ENCODE data around the gene C11orf86. TPM values are rescaled to one million over a fixed set of nuclear protein-coding genes. Genes with fewer than 3 reads are reported as not detected.

Gene C11orf86
- total and polyA plus RNA-seq, 2 of the 8 experiments (the other 6 are each of a cell fraction or from before 2014, with no cell fraction given) = 0.91 to 0.97 TPM

- no peak for DNase-seq (ENCODE audit: low read depth in 1 of 2, low spot score in 2 of 2)
- Histone ChIP-seq H2BK120ac (replicated peaks; ENCODE audit: low read depth, low read length) (no peak overlapping the region), H2BK5ac (ENCODE audit: low read depth, low read length) (no peak overlapping the region), H3K4me1 (replicated peaks in 1 of 4; ENCODE audit: control insufficient read depth in 3 of 4, insufficient read depth in 4 of 4, low read length in 3 of 4) (peaks cover 0 to 3% (median 0%) of the 10 kb centered on the region in 4 experiments; a peak in 1 of 7 replicates), H2BK15ac (ENCODE audit: low read length) (no peak overlapping the region), H3K18ac (ENCODE audit: extremely low read depth, low read length) (no peak overlapping the region), H3K4ac (replicated peaks; ENCODE audit: insufficient read length, low read depth, low read length) (no peak overlapping the region), H3K56ac (replicated peaks; ENCODE audit: insufficient read length, low read depth, low read length) (no peak overlapping the region), H3K79me2 (ENCODE audit: control insufficient read depth in 1 of 2, insufficient read depth in 2 of 2, low read length in 2 of 2) (no peaks in the 10 kb centered on the region), H3K23me2 (ENCODE audit: low read depth, low read length) (no peaks in the 10 kb centered on the region), H3K36me3 (ENCODE audit: control insufficient read depth in 2 of 4, insufficient read depth in 4 of 4, low read length in 3 of 4) (no peaks in the 10 kb centered on the region), H2BK20ac (ENCODE audit: low read length) (no peak overlapping the region), H3K27ac (ENCODE audit: low read depth, low read length) (no peak overlapping the region), H4K20me1 (replicated peaks in 1 of 2; ENCODE audit: control insufficient read depth in 1 of 2, insufficient read depth in 2 of 2, low read length in 2 of 2) (no peaks in the 10 kb centered on the region), H3K79me1 (ENCODE audit: low read depth, low read length) (no peaks in the 10 kb centered on the region), H3K9me3 (ENCODE audit: insufficient read depth in 2 of 2, low read depth in 1 of 2, low read length in 1 of 2) (no peaks in the 10 kb centered on the region; a peak in 1 of 4 replicates), H2AFZ (ENCODE audit: low read length) (no peak overlapping the region), H3K27me3 (replicated peaks in 1 of 4; ENCODE audit: control insufficient read depth in 3 of 4, extremely low read depth in 1 of 4, insufficient read depth in 3 of 4, low read length in 3 of 4) (no peaks in the 10 kb centered on the region), H4K91ac (replicated peaks; ENCODE audit: insufficient read length, low read length) (no peak overlapping the region), H3K4me3 (ENCODE audit: extremely low read depth in 1 of 4, insufficient read depth in 2 of 4, low read depth in 3 of 4, low read length in 4 of 4) (no peak overlapping the region), H2BK12ac (ENCODE audit: low read depth, low read length) (no peak overlapping the region), H4K5ac (ENCODE audit: insufficient read length, low read depth, low read length) (no peak overlapping the region), H3K23ac (ENCODE audit: insufficient read length) (no peak overlapping the region), H4K8ac (ENCODE audit: extremely low read depth, insufficient read depth, low read length) (no peak overlapping the region), H2AK5ac (ENCODE audit: low read depth, low read length) (no peak overlapping the region), H3K9ac (replicated peaks in 1 of 4; ENCODE audit: extremely low read depth in 1 of 4, low read depth in 3 of 4, low read length in 3 of 4) (no peak overlapping the region), H3K14ac (ENCODE audit: insufficient read length) (no peak overlapping the region), H3K4me2 (ENCODE audit: insufficient read depth in 1 of 2, low read depth in 2 of 2, low read length in 2 of 2) (no peak overlapping the region)
- ChIA-PET POLR2A (ENCODE audit: partially characterized antibody) (interaction anchor here (1.6 kb wide), 1 partner anchor 19 kb away, joined by 4 read pairs; no protein-coding TSS in a partner anchor), CTCF (ENCODE audit: partially characterized antibody) (interaction anchor here (0.6 to 4.7 kb wide), 3 partner anchors 9 to 1649 kb away, joined by 3 to 45 read pairs (median 26); no protein-coding TSS in a partner anchor)
- WGBS, 2 experiments (ENCODE audit: extremely low coverage in 1 of 2, insufficient coverage in 1 of 2, insufficient read length in 1 of 2, insufficient replicate concordance in 2 of 2, low coverage in 1 of 2, low lambda C conversion rate in 2 of 2, missing lambda C conversion rate in 1 of 2) = 95% methylated on average over 6 of the region's 6 CpGs; no CpG with 5 or more reads in 1 of the 2 experiments
- FAIRE-seq = no peak
- TF ChIP-seq JUND (IDR thresholded peaks at IDR 0.05; ENCODE audit: low read length) (no peak), BRCA1 (IDR thresholded peaks at IDR 0.05; ENCODE audit: low read depth, low read length) (no peak), SP1 (IDR thresholded peaks at IDR 0.05; ENCODE audit: low read depth, low read length) (no peak), SIX5 (IDR thresholded peaks at IDR 0.05; ENCODE audit: low read depth, low read length) (no peak), CTCF (IDR thresholded peaks at IDR 0.05; ENCODE audit: control extremely low read depth in 1 of 3, insufficient read depth in 1 of 3, low read depth in 1 of 3, low read length in 3 of 3) (no peak), TEAD4 (IDR thresholded peaks at IDR 0.05; ENCODE audit: low read depth, low read length) (no peak), SIN3A (conservative IDR thresholded peaks at IDR 0.05 in 1 of 2, IDR thresholded peaks at IDR 0.05 in 1 of 2; ENCODE audit: low read depth in 1 of 2, low read length in 2 of 2) (no peak), KDM1A (IDR thresholded peaks at IDR 0.05; ENCODE audit: borderline replicate concordance, low read length) (no peak)
Observed at GRCh38 chr11:66978717-66979116, 3.6 kb downstream of the C11orf86 start.
